HG03159 (cell line): ENCODE data around the gene DHRS7B.
"Not testable (repeated sequence)": the region's sequence is repeated elsewhere in the genome, so short reads cannot be mapped to it uniquely, and the experiment has no call there.

Source experiments
- ATAC-seq: cut with Tn5 transposase; IDR thresholded peaks from one replicate; pipeline ENCODE4 v1.9.1; 2021; ENCODE audit warnings: mild to moderate bottlenecking, moderate library complexity; ENCODE audit not compliant: unreplicated experiment

DHRS7B gene

GRCh38 chr17:21107067-21107650 is 19.6 kb upstream of the DHRS7B start:
- ATAC-seq, result not testable (repeated sequence)

GRCh38 chr17:21108651-21109050 is 18.1 kb upstream of the DHRS7B start:
- no peak for ATAC-seq

GRCh38 chr17:21113049-21113690 is 13.6 kb upstream of the DHRS7B start:
- ATAC-seq, result no peak

- no peak for ATAC-seq
These were observed 13.0 kb upstream of the DHRS7B start for GRCh38 chr17:21113716-21114115.

GRCh38 chr17:21114791-21115190 is 12.0 kb upstream of the DHRS7B start:
- ATAC-seq, result not testable (repeated sequence)

- peak; percentile 57 for ATAC-seq
These were observed 7.4 kb upstream of the DHRS7B start for GRCh38 chr17:21119247-21119918.

GRCh38 chr17:21119919-21120249 is 6.9 kb upstream of the DHRS7B start:
- no peak for ATAC-seq

GRCh38 chr17:21124086-21124485 is 2.7 kb upstream of the DHRS7B start:
- ATAC-seq, result no peak

- not testable (repeated sequence) for ATAC-seq
These were observed 2.2 kb upstream of the DHRS7B start for GRCh38 chr17:21124517-21124916.

- no peak for ATAC-seq
These were observed 902 bp upstream of the DHRS7B start for GRCh38 chr17:21125862-21126261.

- ATAC-seq, result no peak
These were observed 829 bp downstream of the DHRS7B start for GRCh38 chr17:21127509-21128077.

GRCh38 chr17:21129023-21129681 is 2.4 kb downstream of the DHRS7B start:
- ATAC-seq, result no peak

GRCh38 chr17:21131137-21131536 is 4.4 kb downstream of the DHRS7B start:
- ATAC-seq, result no peak

- ATAC-seq, result no peak
These were observed 5.7 kb downstream of the DHRS7B start for GRCh38 chr17:21132428-21132827.

GRCh38 chr17:21134559-21134958 is 7.8 kb downstream of the DHRS7B start:
- no peak for ATAC-seq

GRCh38 chr17:21140911-21141310 is 14.1 kb downstream of the DHRS7B start:
- peak; percentile 58 for ATAC-seq

GRCh38 chr17:21141331-21141730 is 14.6 kb downstream of the DHRS7B start:
- ATAC-seq, result no peak

- not testable (repeated sequence) for ATAC-seq
These were observed 15.3 kb downstream of the DHRS7B start for GRCh38 chr17:21142065-21142464.

GRCh38 chr17:21143695-21144094 is 16.9 kb downstream of the DHRS7B start:
- no peak for ATAC-seq

GRCh38 chr17:21144299-21144698 is 17.5 kb downstream of the DHRS7B start:
- ATAC-seq, result not testable (repeated sequence)

GRCh38 chr17:21146362-21147015 is 19.7 kb downstream of the DHRS7B start:
- no peak for ATAC-seq
